ENCODE results near the gene CNTNAP5. TPM values are rescaled to one million over a fixed set of nuclear protein-coding genes. Genes with fewer than 3 reads are reported as not detected.

Gene CNTNAP5
- total and polyA plus RNA-seq, 4 donors = not detected

GRCh38 chr2:124289060-124289459 lies 264.0 kb downstream of the CNTNAP5 start:
- 62% methylated on average over 1 of the region's 1 CpG for WGBS
- Histone ChIP-seq H3K9ac (ENCODE audit: low read depth in 1 of 2, low read length in 2 of 2) (no peak overlapping the region), H3K36me3 (ENCODE audit: control insufficient read depth in 4 of 4, insufficient read depth in 3 of 4, low read depth in 1 of 4, low read length in 3 of 4) (no peaks in the 10 kb centered on the region), H3K27me3 (ENCODE audit: control insufficient read depth in 4 of 4, insufficient read depth in 4 of 4, low read length in 3 of 4) (no peaks in the 10 kb centered on the region), H3K4me3 (ENCODE audit: low read depth in 1 of 3, low read length in 3 of 3) (no peak overlapping the region), H3K4me1 (ENCODE audit: control insufficient read depth in 4 of 4, insufficient read depth in 4 of 4, low read length in 3 of 4) (no peaks in the 10 kb centered on the region), H3K9me3 (ENCODE audit: control insufficient read depth in 4 of 4, low read length in 3 of 4) (no peaks in the 10 kb centered on the region), H3K27ac (ENCODE audit: low read depth in 1 of 2, low read length in 2 of 2) (no peak overlapping the region)
- no peak for DNase-seq (ENCODE audit: low spot score)
- TF ChIP-seq HNF4A (conservative IDR thresholded peaks at IDR 0.05) = no peak
- no peak for TF ChIP-seq FOXA2 (IDR thresholded peaks at IDR 0.05)
- no peak for TF ChIP-seq RAD21 (IDR thresholded peaks at IDR 0.05)
- no peak for TF ChIP-seq JUND (IDR thresholded peaks at IDR 0.05)
- no peak for TF ChIP-seq YY1 (IDR thresholded peaks at IDR 0.05)
- TF ChIP-seq, protein P1, sequence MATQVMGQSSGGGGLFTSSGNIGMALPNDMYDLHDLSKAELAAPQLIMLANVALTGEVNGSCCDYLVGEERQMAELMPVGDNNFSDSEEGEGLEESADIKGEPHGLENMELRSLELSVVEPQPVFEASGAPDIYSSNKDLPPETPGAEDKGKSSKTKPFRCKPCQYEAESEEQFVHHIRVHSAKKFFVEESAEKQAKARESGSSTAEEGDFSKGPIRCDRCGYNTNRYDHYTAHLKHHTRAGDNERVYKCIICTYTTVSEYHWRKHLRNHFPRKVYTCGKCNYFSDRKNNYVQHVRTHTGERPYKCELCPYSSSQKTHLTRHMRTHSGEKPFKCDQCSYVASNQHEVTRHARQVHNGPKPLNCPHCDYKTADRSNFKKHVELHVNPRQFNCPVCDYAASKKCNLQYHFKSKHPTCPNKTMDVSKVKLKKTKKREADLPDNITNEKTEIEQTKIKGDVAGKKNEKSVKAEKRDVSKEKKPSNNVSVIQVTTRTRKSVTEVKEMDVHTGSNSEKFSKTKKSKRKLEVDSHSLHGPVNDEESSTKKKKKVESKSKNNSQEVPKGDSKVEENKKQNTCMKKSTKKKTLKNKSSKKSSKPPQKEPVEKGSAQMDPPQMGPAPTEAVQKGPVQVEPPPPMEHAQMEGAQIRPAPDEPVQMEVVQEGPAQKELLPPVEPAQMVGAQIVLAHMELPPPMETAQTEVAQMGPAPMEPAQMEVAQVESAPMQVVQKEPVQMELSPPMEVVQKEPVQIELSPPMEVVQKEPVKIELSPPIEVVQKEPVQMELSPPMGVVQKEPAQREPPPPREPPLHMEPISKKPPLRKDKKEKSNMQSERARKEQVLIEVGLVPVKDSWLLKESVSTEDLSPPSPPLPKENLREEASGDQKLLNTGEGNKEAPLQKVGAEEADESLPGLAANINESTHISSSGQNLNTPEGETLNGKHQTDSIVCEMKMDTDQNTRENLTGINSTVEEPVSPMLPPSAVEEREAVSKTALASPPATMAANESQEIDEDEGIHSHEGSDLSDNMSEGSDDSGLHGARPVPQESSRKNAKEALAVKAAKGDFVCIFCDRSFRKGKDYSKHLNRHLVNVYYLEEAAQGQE (IDR thresholded peaks at IDR 0.05) = no peak

- no peaks in the 10 kb centered on the region for H3K36me3 ChIP-seq (ENCODE audit: control insufficient read depth in 4 of 4, insufficient read depth in 3 of 4, low read depth in 1 of 4, low read length in 3 of 4)
Measured at GRCh38 chr2:124289615-124290014, 264.5 kb downstream of the CNTNAP5 start.

More at GRCh38 chr2:124289615-124290014, 264.5 kb downstream of the CNTNAP5 start:
- no peaks in the 10 kb centered on the region for H3K4me1 ChIP-seq (ENCODE audit: control insufficient read depth in 4 of 4, insufficient read depth in 4 of 4, low read length in 3 of 4)
- TF ChIP-seq RAD21 (IDR thresholded peaks at IDR 0.05) (no peak), CTCF (IDR thresholded peaks at IDR 0.05; ENCODE audit: low read depth, low read length, missing input control) (no peak), TAF1 (conservative IDR thresholded peaks at IDR 0.05) (no peak), JUND (IDR thresholded peaks at IDR 0.05) (no peak)
- TF ChIP-seq, protein P2, sequence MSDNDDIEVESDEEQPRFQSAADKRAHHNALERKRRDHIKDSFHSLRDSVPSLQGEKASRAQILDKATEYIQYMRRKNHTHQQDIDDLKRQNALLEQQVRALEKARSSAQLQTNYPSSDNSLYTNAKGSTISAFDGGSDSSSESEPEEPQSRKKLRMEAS (IDR thresholded peaks at IDR 0.05) = no peak
- TF ChIP-seq, protein P3, sequence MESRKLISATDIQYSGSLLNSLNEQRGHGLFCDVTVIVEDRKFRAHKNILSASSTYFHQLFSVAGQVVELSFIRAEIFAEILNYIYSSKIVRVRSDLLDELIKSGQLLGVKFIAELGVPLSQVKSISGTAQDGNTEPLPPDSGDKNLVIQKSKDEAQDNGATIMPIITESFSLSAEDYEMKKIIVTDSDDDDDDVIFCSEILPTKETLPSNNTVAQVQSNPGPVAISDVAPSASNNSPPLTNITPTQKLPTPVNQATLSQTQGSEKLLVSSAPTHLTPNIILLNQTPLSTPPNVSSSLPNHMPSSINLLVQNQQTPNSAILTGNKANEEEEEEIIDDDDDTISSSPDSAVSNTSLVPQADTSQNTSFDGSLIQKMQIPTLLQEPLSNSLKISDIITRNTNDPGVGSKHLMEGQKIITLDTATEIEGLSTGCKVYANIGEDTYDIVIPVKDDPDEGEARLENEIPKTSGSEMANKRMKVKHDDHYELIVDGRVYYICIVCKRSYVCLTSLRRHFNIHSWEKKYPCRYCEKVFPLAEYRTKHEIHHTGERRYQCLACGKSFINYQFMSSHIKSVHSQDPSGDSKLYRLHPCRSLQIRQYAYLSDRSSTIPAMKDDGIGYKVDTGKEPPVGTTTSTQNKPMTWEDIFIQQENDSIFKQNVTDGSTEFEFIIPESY (IDR thresholded peaks at IDR 0.05) = no peak
- no peak overlapping the region for H3K4me3 ChIP-seq (ENCODE audit: low read depth in 1 of 3, low read length in 3 of 3)
- WGBS = 65% methylated on average over 1 of the region's 1 CpG
- H3K9me3 ChIP-seq (ENCODE audit: control insufficient read depth in 4 of 4, low read length in 3 of 4) = no peaks in the 10 kb centered on the region
- no peak overlapping the region for H3K9ac ChIP-seq (ENCODE audit: low read depth in 1 of 2, low read length in 2 of 2)
- no peak for DNase-seq (ENCODE audit: low spot score)
- no peak overlapping the region for H3K27ac ChIP-seq (ENCODE audit: low read depth in 1 of 2, low read length in 2 of 2)
- no peaks in the 10 kb centered on the region for H3K27me3 ChIP-seq (ENCODE audit: control insufficient read depth in 4 of 4, insufficient read depth in 4 of 4, low read length in 3 of 4)
